Measurements from ENCODE around the gene DIS3L2. TPM values are rescaled to one million over a fixed set of nuclear protein-coding genes. Genes with fewer than 3 reads are reported as not detected.

The DIS3L2 gene
- total and polyA plus RNA-seq, 2 of the 8 experiments (the other 6 are each of a cell fraction or from before 2014, with no cell fraction given), result 11.5 to 21.6 TPM

DNA sequence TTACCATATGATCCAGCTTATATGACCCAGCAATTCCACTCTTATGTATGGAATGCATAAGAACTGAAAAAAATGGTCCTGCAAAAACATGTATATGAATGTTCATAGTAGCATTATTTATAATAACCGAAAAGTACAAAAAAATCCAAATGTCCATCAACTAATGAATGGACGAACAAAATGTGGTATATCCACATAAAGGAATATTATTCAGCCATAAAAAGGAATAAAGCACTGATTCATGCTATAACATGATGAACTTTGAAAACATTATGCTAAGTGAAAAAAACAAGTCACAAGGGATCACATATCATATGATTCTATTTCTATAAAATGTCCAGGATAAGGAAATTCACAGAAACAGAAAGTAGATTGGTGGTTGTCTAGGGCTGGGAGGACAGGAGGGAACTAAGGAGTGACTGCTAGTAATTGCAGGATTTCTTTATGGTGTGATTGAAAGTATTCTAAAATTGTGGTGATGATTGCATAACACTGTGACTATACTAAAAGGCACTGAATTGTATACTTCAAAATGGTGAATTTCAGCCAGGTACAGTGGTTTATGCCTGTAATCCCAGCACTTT, 10.0 kb upstream of the DIS3L2 start:
- Histone ChIP-seq H3K56ac (replicated peaks; ENCODE audit: insufficient read length, low read depth, low read length) (no peak overlapping the region), H2BK12ac (ENCODE audit: low read depth, low read length) (no peak overlapping the region), H2BK120ac (replicated peaks; ENCODE audit: low read depth, low read length) (no peak overlapping the region), H3K27me3 (replicated peaks in 1 of 4; ENCODE audit: control insufficient read depth in 3 of 4, extremely low read depth in 1 of 4, insufficient read depth in 3 of 4, low read length in 3 of 4) (no peaks in the 10 kb centered on the region), H3K4me2 (ENCODE audit: insufficient read depth in 1 of 2, low read depth in 2 of 2, low read length in 2 of 2) (no peak overlapping the region), H3K27ac (ENCODE audit: low read depth, low read length) (no peak overlapping the region), H2AFZ (ENCODE audit: low read length) (no peak overlapping the region), H3K18ac (ENCODE audit: extremely low read depth, low read length) (no peak overlapping the region), H3K4me1 (replicated peaks in 1 of 4; ENCODE audit: control insufficient read depth in 3 of 4, insufficient read depth in 4 of 4, low read length in 3 of 4) (no peaks in the 10 kb centered on the region), H2BK5ac (ENCODE audit: low read depth, low read length) (no peak overlapping the region), H3K4ac (replicated peaks; ENCODE audit: insufficient read length, low read depth, low read length) (no peak overlapping the region), H2BK20ac (ENCODE audit: low read length) (no peak overlapping the region), H4K20me1 (replicated peaks in 1 of 2; ENCODE audit: control insufficient read depth in 1 of 2, insufficient read depth in 2 of 2, low read length in 2 of 2) (no peaks in the 10 kb centered on the region), H3K4me3 (ENCODE audit: extremely low read depth in 1 of 4, insufficient read depth in 2 of 4, low read depth in 3 of 4, low read length in 4 of 4) (no peak overlapping the region), H3K79me2 (ENCODE audit: control insufficient read depth in 1 of 2, insufficient read depth in 2 of 2, low read length in 2 of 2) (no peaks in the 10 kb centered on the region), H3K9me3 (ENCODE audit: insufficient read depth in 2 of 2, low read depth in 1 of 2, low read length in 1 of 2) (no peaks in the 10 kb centered on the region), H2BK15ac (ENCODE audit: low read length) (no peak overlapping the region), H2AK5ac (ENCODE audit: low read depth, low read length) (no peak overlapping the region), H3K79me1 (ENCODE audit: low read depth, low read length) (no peaks in the 10 kb centered on the region), H3K14ac (ENCODE audit: insufficient read length) (no peak overlapping the region), H4K8ac (ENCODE audit: extremely low read depth, insufficient read depth, low read length) (no peak overlapping the region), H4K5ac (ENCODE audit: insufficient read length, low read depth, low read length) (no peak overlapping the region), H3K9ac (replicated peaks in 1 of 4; ENCODE audit: extremely low read depth in 1 of 4, low read depth in 3 of 4, low read length in 3 of 4) (no peak overlapping the region), H3K23me2 (ENCODE audit: low read depth, low read length) (no peaks in the 10 kb centered on the region), H4K91ac (replicated peaks; ENCODE audit: insufficient read length, low read length) (no peak overlapping the region), H3K36me3 (ENCODE audit: control insufficient read depth in 2 of 4, insufficient read depth in 4 of 4, low read length in 3 of 4) (no peaks in the 10 kb centered on the region), H3K23ac (ENCODE audit: insufficient read length) (no peak overlapping the region)
- ChIA-PET POLR2A (ENCODE audit: partially characterized antibody) (no interaction called here), CTCF (ENCODE audit: partially characterized antibody) (interaction anchor here (0.8 to 1.0 kb wide), 2 partner anchors 31 to 173 kb away, joined by 3 read pairs; no protein-coding TSS in a partner anchor)
- WGBS, 2 experiments (ENCODE audit: extremely low coverage in 1 of 2, insufficient coverage in 1 of 2, insufficient read length in 1 of 2, insufficient replicate concordance in 2 of 2, low coverage in 1 of 2, low lambda C conversion rate in 2 of 2, missing lambda C conversion rate in 1 of 2), result 90% methylated on average over 2 of the region's 2 CpGs; no CpG with 5 or more reads in 1 of the 2 experiments
- no peak for FAIRE-seq
- DNase-seq (ENCODE audit: low read depth in 1 of 2, low spot score in 2 of 2), result no peak
- TF ChIP-seq USF2 (IDR thresholded peaks at IDR 0.05; ENCODE audit: low read length) (no peak), BRCA1 (IDR thresholded peaks at IDR 0.05; ENCODE audit: low read depth, low read length) (no peak), NANOG (IDR thresholded peaks at IDR 0.05; ENCODE audit: insufficient read depth, low read depth, low read length, poor library complexity, severe bottlenecking) (no peak), SAP30 (IDR thresholded peaks at IDR 0.05; ENCODE audit: insufficient read depth, insufficient replicate concordance, low read length) (no peak), GABPA (IDR thresholded peaks at IDR 0.05; ENCODE audit: borderline replicate concordance, insufficient read depth, low read length) (no peak), SUZ12 (IDR thresholded peaks at IDR 0.05; ENCODE audit: low read length) (no peak), ZNF274 (IDR thresholded peaks at IDR 0.05; ENCODE audit: borderline replicate concordance, extremely low read depth, low read length) (no peak), FOSL1 (IDR thresholded peaks at IDR 0.05; ENCODE audit: insufficient read depth, low read depth, low read length) (no peak), TBP (IDR thresholded peaks at IDR 0.05; ENCODE audit: low read depth, low read length) (no peak), JUND (IDR thresholded peaks at IDR 0.05; ENCODE audit: low read length) (no peak)
- TF ChIP-seq, protein P1, sequence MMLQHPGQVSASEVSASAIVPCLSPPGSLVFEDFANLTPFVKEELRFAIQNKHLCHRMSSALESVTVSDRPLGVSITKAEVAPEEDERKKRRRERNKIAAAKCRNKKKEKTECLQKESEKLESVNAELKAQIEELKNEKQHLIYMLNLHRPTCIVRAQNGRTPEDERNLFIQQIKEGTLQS (IDR thresholded peaks at IDR 0.05; ENCODE audit: insufficient read depth, low read depth, low read length), result no peak

Data from H1 (cell line).